Measurements from ENCODE around the gene KCNQ1.
"Not testable (repeated sequence)": the region's sequence is repeated elsewhere in the genome, so short reads cannot be mapped to it uniquely, and the experiment has no call there.

The KCNQ1 gene

GRCh38 chr11:2625183-2625582, 180.4 kb downstream of the KCNQ1 start:
- no peak for DNase-seq

GRCh38 chr11:2630679-2631078, 185.9 kb downstream of the KCNQ1 start:
- no peak for DNase-seq

- no peak for DNase-seq
These were observed 186.4 kb downstream of the KCNQ1 start for GRCh38 chr11:2631161-2631560.

- DNase-seq: not testable (repeated sequence)
These were observed 195.0 kb downstream of the KCNQ1 start for GRCh38 chr11:2639763-2640162.

GRCh38 chr11:2641623-2642022, 196.8 kb downstream of the KCNQ1 start:
- DNase-seq: no peak

GRCh38 chr11:2643746-2644145, 198.9 kb downstream of the KCNQ1 start:
- DNase-seq: no peak

GRCh38 chr11:2644844-2645778, 200.3 kb downstream of the KCNQ1 start:
- DNase-seq: no peak

GRCh38 chr11:2645779-2646118, 200.9 kb downstream of the KCNQ1 start:
- no peak for DNase-seq

GRCh38 chr11:2647167-2647566, 202.4 kb downstream of the KCNQ1 start:
- DNase-seq: no peak

GRCh38 chr11:2647953-2648352, 203.1 kb downstream of the KCNQ1 start:
- DNase-seq: no peak

GRCh38 chr11:2649400-2649799, 204.6 kb downstream of the KCNQ1 start:
- DNase-seq: no peak

GRCh38 chr11:2649848-2650247, 205.0 kb downstream of the KCNQ1 start:
- no peak for DNase-seq

GRCh38 chr11:2650343-2650867, 205.6 kb downstream of the KCNQ1 start:
- DNase-seq: no peak

- no peak for DNase-seq
These were observed 206.3 kb downstream of the KCNQ1 start for GRCh38 chr11:2651054-2651617.

- no peak for DNase-seq
These were observed 207.0 kb downstream of the KCNQ1 start for GRCh38 chr11:2651826-2652271.

- no peak for DNase-seq
These were observed 207.8 kb downstream of the KCNQ1 start for GRCh38 chr11:2652333-2653197.

GRCh38 chr11:2653198-2653551, 208.4 kb downstream of the KCNQ1 start:
- no peak for DNase-seq

GRCh38 chr11:2653930-2654739, 209.3 kb downstream of the KCNQ1 start:
- no peak for DNase-seq

- no peak for DNase-seq
These were observed 210.4 kb downstream of the KCNQ1 start for GRCh38 chr11:2655016-2655719.

GRCh38 chr11:2655834-2656622, 211.2 kb downstream of the KCNQ1 start:
- DNase-seq: no peak

- no peak for DNase-seq
These were observed 212.1 kb downstream of the KCNQ1 start for GRCh38 chr11:2656859-2657258.

All from stimulated activated CD8-positive, alpha-beta memory T cell treated with anti-CD3 and anti-CD28 coated beads, Interleukin-4, amount 100 ng/mL, for 48 hours (primary cell).